H1 (cell line): ENCODE results near the gene KLHL7. TPM values are rescaled to one million over a fixed set of nuclear protein-coding genes. Genes with fewer than 3 reads are reported as not detected.

Source experiments
- CTCF ChIA-PET: fragments of 300-600 bp; sonication (Branson Sonifier 250); formaldehyde crosslinking; loops from one replicate; lab custom pipeline; 2021; ENCODE audit not compliant: partially characterized antibody; lab: Charles Lee
- POLR2A ChIA-PET: fragments of 300-600 bp; sonication (Branson Sonifier 250); formaldehyde crosslinking; loops from one replicate; lab custom pipeline; 2021; ENCODE audit warnings: inconsistent platforms; ENCODE audit not compliant: partially characterized antibody; lab: Charles Lee
- DNase-seq, 2 experiments: peaks; one replicate each; pipeline versions ENCODE4 v3.0.0 to v3.0.0-alpha.2; 2010 to 2022; ENCODE audit warnings: low spot score in 2 of 2, low read depth in 1 of 2, mixed read lengths in 1 of 2
- FAIRE-seq: peaks from 2 replicates; lab custom pipeline; 2011; peaks lifted over from hg19 to GRCh38; lab: Jason Lieb, UNC
- H2AFZ ChIP-seq: 2 replicates; pipeline ENCODE4 v1.8.1; 2012; ENCODE audit warnings: low read length, inconsistent platforms
- H2AK5ac ChIP-seq: 2 replicates; pipeline ENCODE4 v1.6.1; 2013; ENCODE audit warnings: low read depth, low read length
- H2BK120ac ChIP-seq: replicated peaks from 2 replicates; pipeline ENCODE3; 2013; ENCODE audit warnings: low read depth, low read length, inconsistent platforms
- H2BK12ac ChIP-seq: 2 replicates; pipeline ENCODE4 v1.6.1; 2013; ENCODE audit warnings: low read depth, low read length
- H2BK15ac ChIP-seq: 2 replicates; pipeline ENCODE4 v1.6.1; 2013; ENCODE audit warnings: low read length
- H2BK20ac ChIP-seq: 2 replicates; pipeline ENCODE4 v1.6.1; 2013; ENCODE audit warnings: low read length
- H2BK5ac ChIP-seq: 2 replicates; pipeline ENCODE4 v1.6.1; 2013; ENCODE audit warnings: low read depth, low read length
- H3K14ac ChIP-seq: 2 replicates; pipeline ENCODE4 v1.6.1; 2013; ENCODE audit warnings: inconsistent platforms; ENCODE audit not compliant: insufficient read length
- H3K18ac ChIP-seq: 2 replicates; pipeline ENCODE4 v1.6.1; 2013; ENCODE audit warnings: low read length; ENCODE audit errors: extremely low read depth
- H3K23ac ChIP-seq: 2 replicates; pipeline ENCODE4 v1.6.1; 2013; ENCODE audit warnings: inconsistent platforms; ENCODE audit not compliant: insufficient read length
- H3K23me2 ChIP-seq: 2 replicates; pipeline ENCODE4 v1.6.1; 2013; ENCODE audit warnings: low read depth, low read length
- H3K27ac ChIP-seq: 2 replicates; pipeline ENCODE4 v1.6.1; 2011; ENCODE audit warnings: low read depth, low read length, inconsistent platforms
- H3K27me3 ChIP-seq, 4 experiments: replicated peaks in 1 of 4; 1 replicate in 1 of 4; 2 replicates in 3 of 4; pipeline versions ENCODE4 v1.6.1 to v1.8.1; 2011 to 2013; ENCODE audit warnings: low read length in 3 of 4, mild to moderate bottlenecking in 3 of 4, inconsistent platforms in 2 of 4, mixed read lengths in 2 of 4, moderate library complexity in 1 of 4; ENCODE audit not compliant: control insufficient read depth in 3 of 4, insufficient read depth in 3 of 4; ENCODE audit errors: extremely low read depth in 1 of 4
- H3K36me3 ChIP-seq, 4 experiments: 2 replicates each; pipeline versions ENCODE4 v1.6.1 to v1.8.1; 2011 to 2013; ENCODE audit warnings: mild to moderate bottlenecking in 4 of 4, low read length in 3 of 4, moderate library complexity in 2 of 4, control low read depth in 1 of 4, inconsistent platforms in 1 of 4; ENCODE audit not compliant: insufficient read depth in 4 of 4, control insufficient read depth in 2 of 4
- H3K4ac ChIP-seq: replicated peaks from 2 replicates; pipeline ENCODE3; 2013; ENCODE audit warnings: low read length, low read depth, mixed read lengths, inconsistent platforms; ENCODE audit not compliant: insufficient read length
- H3K4me1 ChIP-seq, 4 experiments: replicated peaks in 1 of 4; 1 replicate in 1 of 4; 2 replicates in 3 of 4; pipeline versions ENCODE4 v1.6.1 to v1.8.1; 2011 to 2013; ENCODE audit warnings: low read length in 3 of 4, inconsistent platforms in 2 of 4, mixed read lengths in 1 of 4; ENCODE audit not compliant: insufficient read depth in 4 of 4, control insufficient read depth in 3 of 4
- H3K4me2 ChIP-seq, 2 experiments: 2 replicates each; pipeline versions ENCODE4 v1.6.1 to v1.8.1; 2011 to 2013; ENCODE audit warnings: low read depth in 2 of 2, low read length in 2 of 2, control low read depth in 1 of 2, inconsistent platforms in 1 of 2, mild to moderate bottlenecking in 1 of 2; ENCODE audit not compliant: insufficient read depth in 1 of 2
- H3K4me3 ChIP-seq, 4 experiments: fragments of 200-600, 300-600 bp in 1 of 4; sonication (generic), shearing (Covaris generic), sonication (Bioruptor Twin) in 1 of 4; 2 replicates each; pipeline versions ENCODE4 v1.5.1 to v1.8.1; 2011 to 2016; ENCODE audit warnings: low read length in 4 of 4, low read depth in 3 of 4, control low read depth in 2 of 4, inconsistent platforms in 2 of 4, mild to moderate bottlenecking in 2 of 4, mixed read lengths in 1 of 4, moderate library complexity in 1 of 4; ENCODE audit not compliant: insufficient read depth in 2 of 4; ENCODE audit errors: extremely low read depth in 1 of 4
- H3K56ac ChIP-seq: replicated peaks from 2 replicates; pipeline ENCODE3; 2013; ENCODE audit warnings: low read depth, mild to moderate bottlenecking, mixed read lengths, low read length, inconsistent platforms; ENCODE audit not compliant: insufficient read length
- H3K79me1 ChIP-seq: 2 replicates; pipeline ENCODE4 v1.6.1; 2013; ENCODE audit warnings: low read depth, low read length, control low read depth
- H3K79me2 ChIP-seq, 2 experiments: 2 replicates each; pipeline versions ENCODE4 v1.6.1 to v1.8.1; 2012 to 2013; ENCODE audit warnings: low read length in 2 of 2, mild to moderate bottlenecking in 2 of 2, inconsistent platforms in 1 of 2; ENCODE audit not compliant: insufficient read depth in 2 of 2, control insufficient read depth in 1 of 2
- H3K9ac ChIP-seq, 4 experiments: replicated peaks in 1 of 4; 1 replicate in 1 of 4; 2 replicates in 3 of 4; pipeline versions ENCODE4 v1.6.1 to v1.8.1; 2011 to 2013; ENCODE audit warnings: low read depth in 3 of 4, low read length in 3 of 4, control low read depth in 2 of 4, mild to moderate bottlenecking in 2 of 4, moderate library complexity in 2 of 4, inconsistent platforms in 1 of 4; ENCODE audit errors: extremely low read depth in 1 of 4
- H3K9me3 ChIP-seq, 2 experiments: 2 replicates each; pipeline versions ENCODE4 v1.6.1 to v1.8.1; 2012 to 2013; ENCODE audit warnings: mild to moderate bottlenecking in 2 of 2, moderate library complexity in 2 of 2, control low read depth in 1 of 2, inconsistent platforms in 1 of 2, low read depth in 1 of 2, low read length in 1 of 2, mixed read lengths in 1 of 2; ENCODE audit not compliant: insufficient read depth in 2 of 2
- H4K20me1 ChIP-seq, 2 experiments: replicated peaks in 1 of 2; 2 replicates each; pipeline versions ENCODE3 to v1.8.1; 2011 to 2013; ENCODE audit warnings: inconsistent platforms in 2 of 2, low read length in 2 of 2, mild to moderate bottlenecking in 1 of 2; ENCODE audit not compliant: insufficient read depth in 2 of 2, control insufficient read depth in 1 of 2
- H4K5ac ChIP-seq: 2 replicates; pipeline ENCODE4 v1.6.1; 2013; ENCODE audit warnings: low read length, low read depth, mixed read lengths, inconsistent platforms; ENCODE audit not compliant: insufficient read length
- H4K8ac ChIP-seq: 2 replicates; pipeline ENCODE4 v1.8.0; 2013; ENCODE audit warnings: mild to moderate bottlenecking, moderate library complexity, low read length, inconsistent platforms; ENCODE audit not compliant: insufficient read depth; ENCODE audit errors: extremely low read depth
- H4K91ac ChIP-seq: replicated peaks from 2 replicates; pipeline ENCODE3; 2013; ENCODE audit warnings: low read length, mixed read lengths, inconsistent platforms; ENCODE audit not compliant: insufficient read length
- CHD2 ChIP-seq: IDR thresholded peaks from 2 replicates; pipeline ENCODE4 v1.6.1; 2012; ENCODE audit warnings: low read length, improper control_type of control experiment
- GABPA ChIP-seq: IDR thresholded peaks from 2 replicates; pipeline ENCODE4 v1.6.1; 2011; ENCODE audit warnings: mild to moderate bottlenecking, low read length, moderate library complexity, borderline replicate concordance; ENCODE audit not compliant: insufficient read depth
- JUN ChIP-seq: IDR thresholded peaks from 2 replicates; pipeline ENCODE4 v1.6.1; 2011; ENCODE audit warnings: low read depth, mild to moderate bottlenecking, improper control_type of control experiment, low read length
- POLR2AphosphoS5 ChIP-seq: IDR thresholded peaks from 2 replicates; pipeline ENCODE4 v1.6.1; 2011; ENCODE audit warnings: low read depth, low read length
- POU5F1 ChIP-seq: IDR thresholded peaks from 2 replicates; pipeline ENCODE4 v1.6.1; 2011; ENCODE audit warnings: low read depth, mild to moderate bottlenecking, low read length, moderate library complexity
- RAD21 ChIP-seq, 2 experiments: IDR thresholded peaks in 1 of 2; conservative IDR thresholded peaks in 1 of 2; 2 replicates each; pipeline ENCODE4 v1.6.1; 2011; ENCODE audit warnings: low read depth in 2 of 2, low read length in 2 of 2, improper control_type of control experiment in 1 of 2, inconsistent platforms in 1 of 2, mild to moderate bottlenecking in 1 of 2, moderate library complexity in 1 of 2
- SIX5 ChIP-seq: IDR thresholded peaks from 2 replicates; pipeline ENCODE4 v1.6.1; 2011; ENCODE audit warnings: mild to moderate bottlenecking, low read depth, low read length
- SP2 ChIP-seq: IDR thresholded peaks from 2 replicates; pipeline ENCODE4 v1.6.1; 2012; ENCODE audit warnings: mild to moderate bottlenecking, low read length, inconsistent platforms
- SRF ChIP-seq: IDR thresholded peaks from 2 replicates; pipeline ENCODE4 v1.6.1; 2011; ENCODE audit warnings: mild to moderate bottlenecking, low read depth, low read length, moderate library complexity
- SUZ12 ChIP-seq: fragments of 200-600 bp; sonication (generic); IDR thresholded peaks from 2 replicates; pipeline ENCODE4 v1.6.1; 2012; ENCODE audit warnings: mild to moderate bottlenecking, inconsistent platforms, low read length, moderate library complexity, mixed read lengths
- TAF1 ChIP-seq: IDR thresholded peaks from 2 replicates; pipeline ENCODE4 v1.6.1; 2011; ENCODE audit warnings: mild to moderate bottlenecking, low read depth, low read length
- WGBS, 2 experiments: shearing (Covaris generic) in 1 of 2; methylation state at CpG; one replicate each; pipeline versions ENCODE4 v1.1.6 to v1.1.7; 2013 to 2015; ENCODE audit warnings: low lambda C conversion rate in 2 of 2, mixed read lengths in 2 of 2, inconsistent platforms in 1 of 2, low coverage in 1 of 2, missing lambda C conversion rate in 1 of 2; ENCODE audit not compliant: insufficient replicate concordance in 2 of 2, insufficient coverage in 1 of 2, insufficient read length in 1 of 2; ENCODE audit errors: extremely low coverage in 1 of 2, missing lambda C conversion rate in 1 of 2; 5-methylcytosine and 5-hydroxymethylcytosine counted together
- polyA plus RNA-seq, 7 experiments: library from polyadenylated mRNA; depleted of rRNA in 3 of 7; stranded (reverse) in 5 of 7; unstranded in 2 of 7; fragments of >200 nt in 5 of 7; fragments of 200-250 nt in 2 of 7; gene quantifications; 1 replicate in 5 of 7; 2 replicates in 1 of 7; 4 replicates in 1 of 7; pipeline versions ENCODE4 v1.2.1 to v1.2.3, GENCODE V29; 2011 to 2013; ENCODE audit warnings: missing spikeins in 2 of 7, mixed read lengths in 2 of 7
- total RNA-seq: library from RNA; stranded (reverse); fragmentation: NEBNext Ultra II Directional; extraction: Animal tissue kit (Norgen Biotek cat#: 25700); gene quantifications from 2 replicates; pipeline ENCODE4 v1.2.1, GENCODE V29; 2021
- TF ChIP-seq, protein P1 (sequence below), 3 experiments: IDR thresholded peaks; 1 replicate in 2 of 3; 2 replicates in 1 of 3; pipeline versions ENCODE4 v1.5.1 to v1.6.1; 2011; ENCODE audit warnings: low read length in 3 of 3, mild to moderate bottlenecking in 3 of 3, inconsistent platforms in 2 of 3, low read depth in 1 of 3, moderate library complexity in 1 of 3; ENCODE audit not compliant: insufficient read depth in 1 of 3; ENCODE audit errors: control extremely low read depth in 1 of 3

KLHL7 gene
- total and polyA plus RNA-seq, 2 of the 8 experiments (the other 6 are each of a cell fraction or from before 2014, with no cell fraction given): 65.3 to 115 TPM

DNA sequence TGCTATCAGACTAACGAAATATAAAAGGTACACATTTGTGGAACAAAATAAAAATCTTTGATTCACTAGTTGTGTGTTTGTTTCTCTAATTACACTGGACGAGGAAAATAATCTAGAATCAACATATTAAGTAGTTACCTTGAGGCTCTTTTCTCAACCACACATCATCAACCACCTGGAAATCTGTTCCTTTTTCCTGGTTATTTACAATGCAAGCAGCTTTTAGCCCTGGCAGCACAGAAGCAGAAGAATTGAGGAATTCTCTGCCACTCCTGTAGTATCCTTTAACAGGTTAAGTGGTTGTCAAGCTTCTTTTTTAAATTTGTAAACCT is 100.0 kb downstream of the KLHL7 start:
- H2AK5ac ChIP-seq: no peak overlapping the region
- no peak overlapping the region for H3K4me3 ChIP-seq
- no peaks in the 10 kb centered on the region for H3K4me1 ChIP-seq
- no peak overlapping the region for H3K18ac ChIP-seq
- no peak overlapping the region for H4K91ac ChIP-seq
- H3K9ac ChIP-seq: no peak overlapping the region
- H3K23me2 ChIP-seq: no peaks in the 10 kb centered on the region
- no peak overlapping the region for H2BK20ac ChIP-seq
- no peak overlapping the region for H2BK120ac ChIP-seq
- no peak overlapping the region for H4K8ac ChIP-seq
- ChIA-PET POLR2A (interaction anchor here (0.8 to 1.7 kb wide), 3 partner anchors 9 to 106 kb away, joined by 3 to 5 read pairs (median 5); partner anchors contain the start of gene KLHL7), CTCF (interaction anchor here (0.6 to 1.5 kb wide), 3 partner anchors 13 to 390 kb away, joined by 3 to 4 read pairs (median 4); no protein-coding TSS in a partner anchor)
- no peaks in the 10 kb centered on the region for H3K9me3 ChIP-seq
- no peak overlapping the region for H2AFZ ChIP-seq
- no peaks in the 10 kb centered on the region for H4K20me1 ChIP-seq
- H3K27me3 ChIP-seq: no peaks in the 10 kb centered on the region; a peak in 2 of 7 replicates
- H2BK5ac ChIP-seq: no peak overlapping the region
- DNase-seq (no peak), FAIRE-seq (no peak)
- H3K4me2 ChIP-seq: no peak overlapping the region; a peak in 1 of 4 replicates
- H3K23ac ChIP-seq: no peak overlapping the region
- no peak overlapping the region for H3K4ac ChIP-seq
- H4K5ac ChIP-seq: no peak overlapping the region
- H3K36me3 ChIP-seq: peaks cover 0 to 9% (median 0%) of the 10 kb centered on the region in 4 experiments; a peak in 5 of 8 replicates
- H3K27ac ChIP-seq: no peak overlapping the region
- no peaks in the 10 kb centered on the region for H3K79me1 ChIP-seq
- no peak overlapping the region for H2BK12ac ChIP-seq
- H3K56ac ChIP-seq: no peak overlapping the region
- H3K14ac ChIP-seq: no peak overlapping the region
- 84% methylated on average over 2 of the region's 2 CpGs; no CpG with 5 or more reads in 1 of the 2 experiments for WGBS, 2 experiments
- H3K79me2 ChIP-seq: no peaks in the 10 kb centered on the region
- no peak overlapping the region for H2BK15ac ChIP-seq
- TF ChIP-seq POLR2AphosphoS5 (no peak), SUZ12 (no peak), CHD2 (no peak), POU5F1 (no peak), SP2 (no peak), JUN (no peak), RAD21 (IDR thresholded peaks at IDR 0.05 in 1 of 2, conservative IDR thresholded peaks at IDR 0.05 in 1 of 2; ENCODE audit: low read depth in 2 of 2, low read length in 2 of 2) (no peak), SRF (no peak), TAF1 (no peak), GABPA (no peak), SIX5 (no peak)
- TF ChIP-seq, protein P1, sequence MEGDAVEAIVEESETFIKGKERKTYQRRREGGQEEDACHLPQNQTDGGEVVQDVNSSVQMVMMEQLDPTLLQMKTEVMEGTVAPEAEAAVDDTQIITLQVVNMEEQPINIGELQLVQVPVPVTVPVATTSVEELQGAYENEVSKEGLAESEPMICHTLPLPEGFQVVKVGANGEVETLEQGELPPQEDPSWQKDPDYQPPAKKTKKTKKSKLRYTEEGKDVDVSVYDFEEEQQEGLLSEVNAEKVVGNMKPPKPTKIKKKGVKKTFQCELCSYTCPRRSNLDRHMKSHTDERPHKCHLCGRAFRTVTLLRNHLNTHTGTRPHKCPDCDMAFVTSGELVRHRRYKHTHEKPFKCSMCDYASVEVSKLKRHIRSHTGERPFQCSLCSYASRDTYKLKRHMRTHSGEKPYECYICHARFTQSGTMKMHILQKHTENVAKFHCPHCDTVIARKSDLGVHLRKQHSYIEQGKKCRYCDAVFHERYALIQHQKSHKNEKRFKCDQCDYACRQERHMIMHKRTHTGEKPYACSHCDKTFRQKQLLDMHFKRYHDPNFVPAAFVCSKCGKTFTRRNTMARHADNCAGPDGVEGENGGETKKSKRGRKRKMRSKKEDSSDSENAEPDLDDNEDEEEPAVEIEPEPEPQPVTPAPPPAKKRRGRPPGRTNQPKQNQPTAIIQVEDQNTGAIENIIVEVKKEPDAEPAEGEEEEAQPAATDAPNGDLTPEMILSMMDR (IDR thresholded peaks at IDR 0.05; ENCODE audit: control extremely low read depth in 1 of 3, insufficient read depth in 1 of 3, low read depth in 1 of 3, low read length in 3 of 3): no peak
